HUES6 (cell line): ENCODE data around the gene APBB1.

Experiments
- H3K27ac ChIP-seq: 2 replicates; pipeline ENCODE4 v1.7.0; 2013; ENCODE audit warnings: low read depth, mild to moderate bottlenecking, low read length, inconsistent platforms
- H3K27me3 ChIP-seq: 2 replicates; pipeline ENCODE4 v1.6.1; 2013; ENCODE audit warnings: low read length; ENCODE audit not compliant: control insufficient read depth, insufficient read depth
- H3K36me3 ChIP-seq: 2 replicates; pipeline ENCODE4 v1.6.1; 2013; ENCODE audit warnings: low read length; ENCODE audit not compliant: control insufficient read depth, insufficient read depth
- H3K4me1 ChIP-seq: 2 replicates; pipeline ENCODE4 v1.6.1; 2013; ENCODE audit warnings: low read length; ENCODE audit not compliant: control insufficient read depth, insufficient read depth
- H3K4me3 ChIP-seq: 2 replicates; pipeline ENCODE4 v1.5.1; 2013; ENCODE audit warnings: low read depth, low read length
- H3K9ac ChIP-seq: one replicate; pipeline ENCODE4 v1.6.1; 2013; ENCODE audit warnings: mild to moderate bottlenecking, low read length
- H3K9me3 ChIP-seq: 2 replicates; pipeline ENCODE4 v1.6.1; 2013; ENCODE audit warnings: low read depth, low read length; ENCODE audit not compliant: control insufficient read depth, insufficient read depth

The APBB1 gene

DNA sequence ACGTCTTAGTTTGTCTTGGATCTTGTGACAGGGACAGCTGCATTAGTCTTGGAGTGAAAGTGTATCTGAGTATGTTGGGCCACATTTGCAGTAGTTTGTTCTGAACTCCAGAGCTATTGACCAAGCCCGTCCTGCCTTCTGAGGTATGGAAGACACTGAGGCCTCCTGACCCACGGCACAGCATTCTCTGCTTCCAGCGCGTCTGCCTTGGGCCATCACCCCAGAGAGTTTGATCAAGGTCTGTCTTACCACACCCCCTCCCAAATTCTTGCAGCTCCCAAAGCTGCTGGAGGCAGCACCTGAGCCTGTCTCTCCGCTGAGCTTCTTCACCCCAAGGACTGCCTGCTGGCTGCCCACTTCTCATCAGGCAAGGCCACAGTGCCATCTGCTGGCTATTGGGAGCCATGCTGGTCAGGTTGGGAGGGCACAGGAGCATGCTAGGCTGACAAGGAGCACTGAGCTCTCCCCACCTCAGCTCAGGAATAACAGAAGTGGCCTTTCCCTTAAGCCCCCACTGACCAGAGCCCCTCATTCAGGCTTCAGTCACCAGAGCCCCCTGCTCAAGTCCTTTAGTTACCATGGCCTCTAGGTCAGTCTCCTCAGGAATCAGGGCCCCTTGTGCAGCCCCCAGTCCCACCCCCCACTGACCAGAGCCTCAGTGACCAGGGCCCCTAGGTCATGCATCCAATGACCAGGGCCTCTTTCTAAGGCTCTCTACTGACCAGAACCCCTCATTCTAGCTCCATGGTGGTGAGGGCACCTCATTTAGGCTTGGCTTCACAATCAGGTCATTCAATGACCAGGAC, 55.8 kb downstream of the APBB1 start:
- no peak overlapping the region for H3K9ac ChIP-seq
- H3K36me3 ChIP-seq = no peaks in the 10 kb centered on the region
- H3K27me3 ChIP-seq = no peaks in the 10 kb centered on the region
- peaks cover 4% of the 10 kb centered on the region; the same call in 1 of the 2 replicates for H3K4me1 ChIP-seq
- H3K9me3 ChIP-seq = no peaks in the 10 kb centered on the region
- H3K4me3 ChIP-seq = no peak overlapping the region
- H3K27ac ChIP-seq = no peak overlapping the region

DNA sequence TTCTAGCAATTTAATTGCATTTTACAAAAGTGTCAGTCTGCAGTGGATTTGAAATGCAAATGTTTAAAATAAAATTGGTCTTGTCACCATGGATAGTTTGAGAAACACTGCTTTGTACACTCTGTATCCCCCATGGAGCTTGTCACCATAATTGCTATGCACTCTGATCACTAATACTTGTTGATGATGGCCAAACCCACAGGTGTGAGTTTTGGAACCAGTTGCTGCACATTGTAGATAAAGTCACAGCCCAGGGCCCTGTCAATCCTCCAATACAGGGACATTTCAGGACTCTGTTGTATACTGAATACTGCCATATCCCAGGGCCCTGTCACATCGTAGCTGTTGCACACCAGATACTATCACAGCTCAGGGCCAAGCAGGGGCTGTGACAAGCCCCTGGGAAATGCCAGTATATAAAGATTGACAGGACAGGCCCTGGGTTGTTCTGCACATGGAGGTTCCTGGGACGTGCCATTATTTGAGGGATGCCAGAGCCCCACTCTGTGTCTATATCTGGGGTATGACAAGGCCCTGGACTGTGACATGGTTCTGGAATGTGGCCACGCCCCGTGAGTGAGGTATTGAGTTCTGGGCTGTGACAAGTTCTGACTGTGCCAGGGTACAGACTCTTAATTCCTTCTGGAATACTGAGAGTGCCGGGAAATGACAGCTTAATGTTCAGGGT, 56.6 kb downstream of the APBB1 start:
- no peaks in the 10 kb centered on the region for H3K27me3 ChIP-seq
- H3K27ac ChIP-seq = no peak overlapping the region
- no peak overlapping the region for H3K4me3 ChIP-seq
- no peaks in the 10 kb centered on the region for H3K36me3 ChIP-seq
- no peaks in the 10 kb centered on the region for H3K9me3 ChIP-seq
- peaks cover 4% of the 10 kb centered on the region; the same call in 1 of the 2 replicates for H3K4me1 ChIP-seq
- H3K9ac ChIP-seq = no peak overlapping the region

DNA sequence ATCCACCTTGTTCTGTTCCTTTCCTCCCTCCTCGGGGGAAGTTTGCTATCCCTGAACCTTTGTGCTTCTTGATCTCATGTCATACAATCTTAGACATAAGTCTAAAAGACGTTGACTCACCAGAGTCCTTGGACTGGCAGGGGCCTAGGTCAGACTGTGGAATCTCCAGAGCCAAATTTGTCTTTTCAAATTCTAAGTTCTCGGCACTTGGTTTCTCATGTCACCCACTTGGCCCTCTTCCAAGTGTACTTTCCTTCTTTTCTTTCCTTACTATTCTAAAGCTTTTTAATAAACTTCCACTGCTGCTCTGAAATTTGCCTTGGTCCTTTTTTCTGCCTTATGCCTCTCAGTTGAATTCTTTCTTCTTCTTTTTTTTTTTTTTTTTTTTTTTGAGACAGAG, 58.7 kb downstream of the APBB1 start:
- H3K4me3 ChIP-seq = no peak overlapping the region
- no peak overlapping the region for H3K27ac ChIP-seq
- H3K9me3 ChIP-seq = no peaks in the 10 kb centered on the region
- no peaks in the 10 kb centered on the region for H3K27me3 ChIP-seq
- H3K4me1 ChIP-seq = peaks cover 4% of the 10 kb centered on the region; the same call in 1 of the 2 replicates
- H3K9ac ChIP-seq = no peak overlapping the region
- no peaks in the 10 kb centered on the region for H3K36me3 ChIP-seq

DNA sequence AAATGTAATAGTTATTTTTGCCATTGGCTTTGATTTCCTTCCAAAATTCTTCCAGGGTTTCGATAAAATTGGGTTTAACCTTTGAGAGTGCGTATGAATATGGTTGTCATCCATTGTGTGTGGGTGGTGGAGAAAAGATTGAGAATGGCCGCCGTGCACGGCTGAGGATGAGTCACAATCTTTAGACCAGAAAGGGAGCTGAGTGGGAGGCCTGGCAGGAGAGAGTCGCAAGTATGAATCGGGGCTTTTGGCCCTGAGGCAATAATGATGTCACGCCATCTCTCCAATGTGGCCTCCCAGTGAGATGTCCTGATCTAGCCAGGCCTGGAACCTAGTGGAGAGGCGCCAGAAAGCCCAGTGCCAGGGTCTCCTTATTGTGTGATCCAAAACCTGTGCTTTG, 61.7 kb downstream of the APBB1 start:
- Histone ChIP-seq H3K9me3 (no peaks in the 10 kb centered on the region), H3K9ac (no peak overlapping the region), H3K27me3 (no peaks in the 10 kb centered on the region), H3K27ac (no peak overlapping the region), H3K36me3 (no peaks in the 10 kb centered on the region), H3K4me3 (no peak overlapping the region), H3K4me1 (no peaks in the 10 kb centered on the region; the same call in 1 of the 2 replicates)

DNA sequence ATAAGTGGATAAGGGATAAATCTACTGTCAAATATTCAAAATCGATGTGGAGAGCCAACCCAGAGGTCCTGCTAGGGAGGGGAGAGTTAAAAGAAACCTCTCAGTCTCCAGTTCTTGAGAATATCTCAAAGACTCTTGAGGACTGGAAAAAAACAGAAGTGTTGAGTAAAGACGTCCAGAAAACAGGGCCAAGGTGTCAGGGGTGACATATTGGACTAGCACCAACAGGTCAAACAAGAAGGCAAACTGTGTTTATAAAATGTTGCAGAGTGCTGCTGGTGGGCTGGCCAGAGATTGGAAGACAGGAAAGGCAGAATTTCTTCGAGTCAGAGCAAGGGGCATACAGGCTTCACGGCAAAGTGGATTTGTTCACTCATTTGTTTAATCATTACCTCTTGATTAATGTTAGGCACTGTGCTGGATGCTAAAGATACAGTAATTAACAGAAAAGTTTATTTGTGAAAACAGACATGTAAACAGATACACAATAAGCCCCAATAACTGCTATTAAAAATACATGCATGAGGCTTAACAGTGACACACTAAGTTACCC, 62.3 kb downstream of the APBB1 start:
- H3K4me3 ChIP-seq = no peak overlapping the region

DNA sequence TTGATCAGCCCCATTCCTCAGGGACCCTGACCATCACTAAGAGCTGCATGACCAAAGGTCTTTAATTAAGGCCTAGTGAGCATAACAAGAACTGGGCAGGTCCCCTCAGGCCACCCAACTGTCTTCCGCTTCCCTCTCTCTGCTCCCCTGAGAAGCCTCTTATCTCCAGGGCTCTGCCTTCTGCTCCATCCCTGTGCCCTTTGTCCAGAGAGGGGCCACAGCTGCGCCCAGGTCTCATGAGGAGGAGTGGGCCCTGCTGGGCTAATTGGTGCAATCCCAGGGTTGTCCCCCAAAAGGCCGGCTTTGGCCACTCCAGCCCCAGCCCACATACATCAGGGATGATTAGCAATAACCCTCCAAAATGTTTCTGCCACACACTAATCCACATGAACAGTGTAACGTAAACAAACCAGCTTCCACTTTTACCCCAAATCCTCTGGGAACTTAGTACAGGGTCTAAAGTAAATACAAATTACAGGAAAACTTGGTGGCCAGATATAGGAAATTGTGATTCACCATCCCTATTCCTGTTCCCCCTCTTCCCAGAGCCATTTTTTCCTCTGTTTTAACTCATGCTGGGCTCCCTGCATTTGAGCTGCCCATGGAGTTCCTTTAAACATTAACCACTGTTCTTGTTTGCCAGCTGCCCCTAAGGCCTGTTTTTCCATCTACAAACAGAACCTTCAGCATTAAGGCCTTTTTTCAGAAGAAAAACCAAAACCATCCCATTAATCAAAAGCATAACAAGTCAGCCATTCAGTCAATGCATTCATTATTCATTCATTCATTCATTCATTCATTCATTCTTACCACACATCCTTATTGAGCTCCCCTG, 64.0 kb downstream of the APBB1 start:
- H3K9ac ChIP-seq = no peak overlapping the region
- no peaks in the 10 kb centered on the region for H3K9me3 ChIP-seq
- H3K27ac ChIP-seq = no peak overlapping the region
- peaks cover 3% of the 10 kb centered on the region; the same call in 1 of the 2 replicates for H3K4me1 ChIP-seq
- H3K36me3 ChIP-seq = no peaks in the 10 kb centered on the region
- H3K27me3 ChIP-seq = no peaks in the 10 kb centered on the region
- no peak overlapping the region for H3K4me3 ChIP-seq

More for the DNA sequence above, 62.3 kb downstream of the APBB1 start:
- Histone ChIP-seq H3K9me3 (no peaks in the 10 kb centered on the region), H3K27me3 (no peaks in the 10 kb centered on the region), H3K4me1 (peaks cover 3% of the 10 kb centered on the region; the same call in 1 of the 2 replicates), H3K36me3 (no peaks in the 10 kb centered on the region), H3K9ac (no peak overlapping the region), H3K27ac (no peak overlapping the region)

DNA sequence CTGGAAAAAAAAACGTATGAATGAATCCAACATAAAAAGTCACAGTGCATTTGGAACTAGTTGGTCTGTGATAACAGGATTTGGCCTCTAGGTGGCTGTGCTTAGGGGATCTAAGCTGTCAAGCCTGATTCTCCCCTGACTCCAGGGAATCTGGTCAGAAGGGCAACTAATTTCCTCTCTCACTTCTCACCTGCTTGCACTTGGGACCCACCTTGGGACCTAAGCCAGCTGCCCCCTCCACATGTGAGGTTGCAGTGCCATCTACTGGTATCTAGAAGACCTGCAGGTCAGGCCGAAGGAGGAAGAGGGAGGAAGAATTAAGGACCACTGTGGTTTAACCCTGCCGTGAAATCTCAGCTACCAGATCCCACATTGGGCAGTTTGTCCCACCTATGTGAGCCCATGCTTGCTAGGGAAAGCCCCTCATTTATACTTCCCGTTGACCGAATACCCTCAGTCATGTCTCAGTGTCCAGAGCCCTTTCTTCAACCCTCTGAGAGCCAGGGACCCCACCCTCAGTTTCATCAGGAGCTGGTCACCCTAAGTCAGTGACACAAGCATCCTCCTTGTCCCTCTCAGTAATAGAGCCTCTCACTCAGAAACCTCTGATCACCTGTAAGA, 65.4 kb downstream of the APBB1 start:
- Histone ChIP-seq H3K36me3 (no peaks in the 10 kb centered on the region), H3K4me3 (no peak overlapping the region), H3K4me1 (peaks cover 3% of the 10 kb centered on the region; the same call in 1 of the 2 replicates), H3K27ac (no peak overlapping the region), H3K9ac (no peak overlapping the region), H3K9me3 (no peaks in the 10 kb centered on the region), H3K27me3 (no peaks in the 10 kb centered on the region)

DNA sequence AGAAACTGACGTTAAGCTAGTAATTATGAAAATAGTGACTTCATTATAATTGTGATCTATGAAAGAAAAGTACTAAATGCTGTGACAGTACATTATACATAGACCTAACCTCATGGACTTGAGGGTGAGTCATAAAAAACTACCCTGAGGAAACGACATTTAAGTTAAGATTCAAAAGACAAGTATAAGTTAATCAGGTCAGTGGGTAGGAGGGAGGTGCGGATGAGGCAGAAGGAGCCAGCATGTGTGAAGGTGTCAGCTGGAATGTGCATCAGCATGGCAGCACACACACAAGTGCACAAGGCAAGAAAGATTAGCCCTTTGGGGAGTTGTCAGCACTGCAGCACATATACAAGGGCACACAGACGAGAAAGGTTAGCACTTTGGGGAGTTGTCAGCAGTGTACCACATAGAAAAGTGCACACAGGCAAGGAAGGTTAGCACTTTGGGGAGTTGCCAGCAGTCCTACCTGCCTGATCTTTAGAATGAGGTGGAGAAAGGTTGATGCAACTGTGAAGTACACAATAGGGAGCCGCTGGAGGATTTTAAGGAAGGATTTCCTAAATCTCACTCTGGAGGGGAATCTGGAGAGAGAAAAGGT, 67.0 kb downstream of the APBB1 start:
- H3K9me3 ChIP-seq = no peaks in the 10 kb centered on the region
- no peaks in the 10 kb centered on the region for H3K27me3 ChIP-seq
- H3K36me3 ChIP-seq = no peaks in the 10 kb centered on the region
- H3K27ac ChIP-seq = no peak overlapping the region
- no peak overlapping the region for H3K4me3 ChIP-seq
- H3K9ac ChIP-seq = no peak overlapping the region
- peaks cover 3% of the 10 kb centered on the region; the same call in 1 of the 2 replicates for H3K4me1 ChIP-seq

DNA sequence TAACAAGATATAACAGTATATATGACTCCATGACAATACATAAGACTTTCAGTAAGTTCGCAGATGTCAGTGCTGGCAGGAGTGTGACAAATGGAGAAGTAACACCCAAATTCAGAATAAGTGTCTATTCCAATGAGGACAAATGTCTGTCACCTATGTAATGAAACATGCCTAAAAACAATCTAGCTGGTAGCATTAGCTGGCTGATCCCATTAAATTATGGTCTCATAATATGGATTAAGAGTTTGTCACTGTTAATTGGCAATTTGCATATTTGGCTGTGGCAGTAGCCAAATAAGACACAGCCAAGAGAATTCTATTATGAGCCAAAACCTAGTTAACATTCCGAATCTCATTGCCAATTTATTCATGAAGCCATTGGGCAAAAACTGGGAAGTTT, 68.4 kb downstream of the APBB1 start:
- Histone ChIP-seq H3K9me3 (peaks cover 5% of the 10 kb centered on the region; the same call in 1 of the 2 replicates), H3K27ac (no peak overlapping the region), H3K9ac (no peak overlapping the region), H3K36me3 (no peaks in the 10 kb centered on the region), H3K4me1 (0 out of 2 replicates have a peak, but pooled peaks cover 3% of the 10 kb centered on the region), H3K27me3 (no peaks in the 10 kb centered on the region), H3K4me3 (no peak overlapping the region)

DNA sequence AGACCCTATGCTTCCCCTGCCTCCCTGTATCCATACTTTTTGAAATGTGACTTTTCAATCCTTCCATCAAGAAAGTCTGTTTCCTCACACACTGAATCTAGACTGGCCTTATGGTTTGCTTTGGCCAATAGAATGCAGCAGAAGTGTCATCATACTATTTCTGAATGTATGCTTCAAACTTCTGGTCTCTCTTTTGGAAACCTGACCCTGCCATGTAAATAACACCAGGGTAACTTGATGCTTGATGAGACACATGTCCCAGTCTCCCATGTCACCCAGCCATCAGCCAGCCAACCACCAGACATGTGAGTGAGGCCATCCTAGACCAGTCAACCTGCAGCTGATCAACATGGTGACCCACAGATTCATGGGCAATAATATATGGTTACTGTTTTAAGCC, 68.9 kb downstream of the APBB1 start:
- Histone ChIP-seq H3K4me3 (no peak overlapping the region), H3K36me3 (no peaks in the 10 kb centered on the region), H3K9me3 (peaks cover 5% of the 10 kb centered on the region; the same call in 1 of the 2 replicates), H3K9ac (no peak overlapping the region), H3K27ac (no peak overlapping the region), H3K27me3 (no peaks in the 10 kb centered on the region), H3K4me1 (0 out of 2 replicates have a peak, but pooled peaks cover 3% of the 10 kb centered on the region)
